ENCODE data around the gene NAALAD2. TPM values are rescaled to one million over a fixed set of nuclear protein-coding genes. Genes with fewer than 3 reads are reported as not detected.
"Not testable (repeated sequence)": the region's sequence is repeated elsewhere in the genome, so short reads cannot be mapped to it uniquely, and the experiment has no call there.

Gene NAALAD2
- total RNA-seq, 4 donors from 2014 or later, result 0.11 to 0.49 (median 0.30) TPM

- no peak for TF ChIP-seq POLR2A (IDR thresholded peaks at IDR 0.05)
- TF ChIP-seq CTCF (IDR thresholded peaks at IDR 0.05), result no peak
- DNase-seq (ENCODE audit: low spot score in 2 of 2), result no peak
- H3K4me3 ChIP-seq (ENCODE audit: low read depth, poor library complexity, severe bottlenecking), result no peak overlapping the region
- 91 to 100% methylated on average over 1 of the region's 1 CpG for WGBS, 2 donors
- intact Hi-C loops (cut with DNase I; ENCODE audit: low total_unique reads), result no loop called here
Observed at GRCh38 chr11:90148900-90149299, 14.4 kb downstream of the NAALAD2 start.

GRCh38 chr11:90166982-90167573 is 32.6 kb downstream of the NAALAD2 start:
- 97 to 98% methylated on average over 49 of the region's 49 CpGs for WGBS, 2 donors
- H3K4me3 ChIP-seq (ENCODE audit: low read depth, poor library complexity, severe bottlenecking); DNase-seq (ENCODE audit: low spot score in 2 of 2); intact Hi-C loops (cut with DNase I; ENCODE audit: low total_unique reads): not testable (repeated sequence)

GRCh38 chr11:90167704-90168103 is 33.2 kb downstream of the NAALAD2 start:
- DNase-seq (ENCODE audit: low spot score in 2 of 2); intact Hi-C loops (cut with DNase I; ENCODE audit: low total_unique reads): not testable (repeated sequence)
- 89 to 93% methylated on average over 8 of the region's 8 CpGs for WGBS, 2 donors

GRCh38 chr11:90168571-90168970 is 34.1 kb downstream of the NAALAD2 start:
- 89 to 93% methylated on average over 3 of the region's 3 CpGs for WGBS, 2 donors
- no peak overlapping the region for H3K4me3 ChIP-seq (ENCODE audit: low read depth, poor library complexity, severe bottlenecking)
- no peak for DNase-seq (ENCODE audit: low spot score in 2 of 2)
- TF ChIP-seq CTCF (IDR thresholded peaks at IDR 0.05), result no peak
- intact Hi-C loops (cut with DNase I; ENCODE audit: low total_unique reads), result no loop called here

More at GRCh38 chr11:90167704-90168103, 33.2 kb downstream of the NAALAD2 start:
- not testable (repeated sequence) for H3K4me3 ChIP-seq (ENCODE audit: low read depth, poor library complexity, severe bottlenecking)

- H3K4me3 ChIP-seq (ENCODE audit: low read depth, poor library complexity, severe bottlenecking), result no peak overlapping the region
- TF ChIP-seq CTCF (IDR thresholded peaks at IDR 0.05) (no peak), POLR2A (IDR thresholded peaks at IDR 0.05) (no peak)
- intact Hi-C loops (cut with DNase I; ENCODE audit: low total_unique reads), result no loop called here
- no peak for DNase-seq (ENCODE audit: low spot score in 2 of 2)
Observed at GRCh38 chr11:90171359-90171758, 36.9 kb downstream of the NAALAD2 start.

- intact Hi-C loops (cut with DNase I; ENCODE audit: low total_unique reads), result no loop called here
- TF ChIP-seq POLR2A (IDR thresholded peaks at IDR 0.05) (no peak), CTCF (IDR thresholded peaks at IDR 0.05) (no peak)
- no peak for DNase-seq (ENCODE audit: low spot score in 2 of 2)
- 88 to 97% methylated on average over 1 of the region's 1 CpG for WGBS, 2 donors
- H3K4me3 ChIP-seq (ENCODE audit: low read depth, poor library complexity, severe bottlenecking), result no peak overlapping the region
Observed at GRCh38 chr11:90176069-90176468, 41.6 kb downstream of the NAALAD2 start.

GRCh38 chr11:90178751-90179150 is 44.3 kb downstream of the NAALAD2 start:
- WGBS, 2 donors, result 76 to 78% methylated on average over 2 of the region's 2 CpGs
- intact Hi-C loops (cut with DNase I; ENCODE audit: low total_unique reads), result no loop called here
- no peak overlapping the region for H3K4me3 ChIP-seq (ENCODE audit: low read depth, poor library complexity, severe bottlenecking)
- no peak for DNase-seq (ENCODE audit: low spot score in 2 of 2)
- TF ChIP-seq CTCF (IDR thresholded peaks at IDR 0.05), result no peak
- no peak for TF ChIP-seq POLR2A (IDR thresholded peaks at IDR 0.05)

Measured in lower leg skin (tissue), 4 donors.